WTC11 (cell line): Measurements from ENCODE around the gene ARG2. TPM values are rescaled to one million over a fixed set of nuclear protein-coding genes. Genes with fewer than 3 reads are reported as not detected.

Source experiments
- ATAC-seq: fragments of 200-7000 bp; cut with Tn5 transposase; 2 replicates; pipeline ENCODE4 v1.10.0; 2021; ENCODE audit warnings: mild to moderate bottlenecking, moderate library complexity
- CTCF ChIA-PET: fragments of 300-600 bp; sonication (Branson Sonifier 250); formaldehyde crosslinking; loops from one replicate; lab custom pipeline; 2021; ENCODE audit warnings: antibody characterized with exemption; lab: Charles Lee
- POLR2A ChIA-PET: fragments of 350-600 bp; sonication (Branson Sonifier 250); formaldehyde crosslinking; loops from one replicate; lab custom pipeline; 2021; ENCODE audit warnings: antibody characterized with exemption; lab: Charles Lee
- DNase-seq: peaks from one replicate; pipeline ENCODE4 v3.0.0; 2021; ENCODE audit warnings: low spot score
- H3K27ac Mint-ChIP-seq: 2 replicates; pipeline ENCODE4 v1.8.0; 2021; ENCODE audit warnings: mixed read lengths
- H3K27me3 Mint-ChIP-seq: 2 replicates; pipeline ENCODE4 v1.8.0; 2021; ENCODE audit warnings: low read depth, mild to moderate bottlenecking, moderate library complexity, mixed read lengths
- H3K36me3 Mint-ChIP-seq: 2 replicates; pipeline ENCODE4 v1.8.0; 2021; ENCODE audit warnings: mixed read lengths
- H3K4me1 Mint-ChIP-seq: 2 replicates; pipeline ENCODE4 v1.8.0; 2022; ENCODE audit warnings: mixed read lengths
- H3K4me3 Mint-ChIP-seq: 2 replicates; pipeline ENCODE4 v1.8.0; 2021; ENCODE audit warnings: mild to moderate bottlenecking, moderate library complexity, mixed read lengths
- H3K9me3 Mint-ChIP-seq: 2 replicates; pipeline ENCODE4 v1.8.0; 2021; ENCODE audit warnings: mixed read lengths
- CDX4 ChIP-seq: fragments of 250-450 bp; sonication (Bioruptor Pico); IDR thresholded peaks from 2 replicates; pipeline ENCODE4 v1.9.0; 2021; ENCODE audit warnings: moderate library complexity, mild to moderate bottlenecking, inconsistent platforms, borderline replicate concordance
- GABPB1 ChIP-seq: sonication (generic); formaldehyde crosslinking; IDR thresholded peaks from 2 replicates; pipeline ENCODE4 v1.8.1; 2023; ENCODE audit warnings: mild to moderate bottlenecking, missing genetic modification reagents
- GTF2I ChIP-seq: fragments of 250-450 bp; sonication (Bioruptor Pico); conservative IDR thresholded peaks from 2 replicates; pipeline ENCODE4 v1.4.0; 2021; ENCODE audit warnings: mild to moderate bottlenecking
- KAT7 ChIP-seq: sonication (generic); formaldehyde crosslinking; IDR thresholded peaks from 2 replicates; pipeline ENCODE4 v1.8.1; 2023; ENCODE audit warnings: missing genetic modification reagents, mild to moderate bottlenecking, borderline replicate concordance
- MXD4 ChIP-seq: fragments of 250-450 bp; sonication (Bioruptor Pico); IDR thresholded peaks from 2 replicates; pipeline ENCODE4 v1.8.0; 2021; ENCODE audit warnings: mild to moderate bottlenecking, moderate library complexity, borderline replicate concordance
- NFE2L1 ChIP-seq: sonication (generic); formaldehyde crosslinking; IDR thresholded peaks from 2 replicates; pipeline ENCODE4 v1.8.1; 2023; ENCODE audit warnings: missing genetic modification reagents
- PRDM15 ChIP-seq: sonication (generic); formaldehyde crosslinking; IDR thresholded peaks from 2 replicates; pipeline ENCODE4 v1.8.0; 2022; ENCODE audit warnings: missing genetic modification reagents
- RORB ChIP-seq: fragments of 250-450 bp; sonication (Bioruptor Pico); IDR thresholded peaks from 2 replicates; pipeline ENCODE4 v1.9.0; 2021; ENCODE audit warnings: mild to moderate bottlenecking
- SP1 ChIP-seq: sonication (generic); formaldehyde crosslinking; conservative IDR thresholded peaks from 2 replicates; pipeline ENCODE4 v1.8.1; 2022; ENCODE audit warnings: missing genetic modification reagents
- ZNF232 ChIP-seq: sonication (generic); formaldehyde crosslinking; IDR thresholded peaks from 2 replicates; pipeline ENCODE4 v1.8.0; 2022; ENCODE audit warnings: mild to moderate bottlenecking, missing genetic modification reagents
- ZNF671 ChIP-seq: fragments of 250-450 bp; sonication (Bioruptor Pico); IDR thresholded peaks from 2 replicates; pipeline ENCODE4 v1.8.0; 2021; ENCODE audit warnings: mild to moderate bottlenecking
- total RNA-seq: library from RNA; stranded (reverse); gene quantifications from 3 replicates; pipeline ENCODE4 v1.2.3, GENCODE V29; 2021
- TF ChIP-seq, protein P1 (sequence below): fragments of 250-450 bp; sonication (Bioruptor Pico); IDR thresholded peaks from 2 replicates; pipeline ENCODE4 v1.9.0; 2021; ENCODE audit warnings: mild to moderate bottlenecking, borderline replicate concordance
- TF ChIP-seq, protein P2 (sequence below): sonication (generic); formaldehyde crosslinking; IDR thresholded peaks from 2 replicates; pipeline ENCODE4 v1.8.0; 2022; ENCODE audit warnings: mild to moderate bottlenecking, missing genetic modification reagents
- TF ChIP-seq, protein P3 (sequence below): fragments of 250-450 bp; sonication (Bioruptor Pico); IDR thresholded peaks from 2 replicates; pipeline ENCODE4 v1.8.0; 2021; ENCODE audit warnings: mild to moderate bottlenecking
- TF ChIP-seq, protein P4 (sequence below): fragments of 250-450 bp; sonication (Bioruptor Pico); IDR thresholded peaks from 2 replicates; pipeline ENCODE4 v1.9.0; 2021; ENCODE audit warnings: mild to moderate bottlenecking
- TF ChIP-seq, protein P5 (sequence below): sonication (generic); formaldehyde crosslinking; IDR thresholded peaks from 2 replicates; pipeline ENCODE4 v1.8.0; 2023; ENCODE audit warnings: missing genetic modification reagents, mild to moderate bottlenecking, borderline replicate concordance

The ARG2 gene
- total RNA-seq, 1 experiment from 2014 or later = 29.8 TPM

GRCh38 chr14:67645414-67645813 lies 25.7 kb downstream of the ARG2 start (continued):
- TF ChIP-seq, protein P1, sequence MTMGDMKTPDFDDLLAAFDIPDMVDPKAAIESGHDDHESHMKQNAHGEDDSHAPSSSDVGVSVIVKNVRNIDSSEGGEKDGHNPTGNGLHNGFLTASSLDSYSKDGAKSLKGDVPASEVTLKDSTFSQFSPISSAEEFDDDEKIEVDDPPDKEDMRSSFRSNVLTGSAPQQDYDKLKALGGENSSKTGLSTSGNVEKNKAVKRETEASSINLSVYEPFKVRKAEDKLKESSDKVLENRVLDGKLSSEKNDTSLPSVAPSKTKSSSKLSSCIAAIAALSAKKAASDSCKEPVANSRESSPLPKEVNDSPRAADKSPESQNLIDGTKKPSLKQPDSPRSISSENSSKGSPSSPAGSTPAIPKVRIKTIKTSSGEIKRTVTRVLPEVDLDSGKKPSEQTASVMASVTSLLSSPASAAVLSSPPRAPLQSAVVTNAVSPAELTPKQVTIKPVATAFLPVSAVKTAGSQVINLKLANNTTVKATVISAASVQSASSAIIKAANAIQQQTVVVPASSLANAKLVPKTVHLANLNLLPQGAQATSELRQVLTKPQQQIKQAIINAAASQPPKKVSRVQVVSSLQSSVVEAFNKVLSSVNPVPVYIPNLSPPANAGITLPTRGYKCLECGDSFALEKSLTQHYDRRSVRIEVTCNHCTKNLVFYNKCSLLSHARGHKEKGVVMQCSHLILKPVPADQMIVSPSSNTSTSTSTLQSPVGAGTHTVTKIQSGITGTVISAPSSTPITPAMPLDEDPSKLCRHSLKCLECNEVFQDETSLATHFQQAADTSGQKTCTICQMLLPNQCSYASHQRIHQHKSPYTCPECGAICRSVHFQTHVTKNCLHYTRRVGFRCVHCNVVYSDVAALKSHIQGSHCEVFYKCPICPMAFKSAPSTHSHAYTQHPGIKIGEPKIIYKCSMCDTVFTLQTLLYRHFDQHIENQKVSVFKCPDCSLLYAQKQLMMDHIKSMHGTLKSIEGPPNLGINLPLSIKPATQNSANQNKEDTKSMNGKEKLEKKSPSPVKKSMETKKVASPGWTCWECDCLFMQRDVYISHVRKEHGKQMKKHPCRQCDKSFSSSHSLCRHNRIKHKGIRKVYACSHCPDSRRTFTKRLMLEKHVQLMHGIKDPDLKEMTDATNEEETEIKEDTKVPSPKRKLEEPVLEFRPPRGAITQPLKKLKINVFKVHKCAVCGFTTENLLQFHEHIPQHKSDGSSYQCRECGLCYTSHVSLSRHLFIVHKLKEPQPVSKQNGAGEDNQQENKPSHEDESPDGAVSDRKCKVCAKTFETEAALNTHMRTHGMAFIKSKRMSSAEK (CRISPR knock-in tag) = no peak

GRCh38 chr14:67646131-67646530 lies 26.4 kb downstream of the ARG2 start:
- H3K4me3 Mint-ChIP-seq = no peak overlapping the region
- no peaks in the 10 kb centered on the region for H3K4me1 Mint-ChIP-seq
- DNase-seq = no peak
- no peak for TF ChIP-seq RORB (CRISPR knock-in tag)
- TF ChIP-seq NFE2L1 = no peak
- TF ChIP-seq MXD4 (CRISPR knock-in tag) = no peak
- TF ChIP-seq KAT7 (CRISPR knock-in tag) = no peak
- no peak for TF ChIP-seq ZNF232 (CRISPR knock-in tag)
- no peak for TF ChIP-seq GABPB1 (CRISPR knock-in tag)
- TF ChIP-seq, protein P2, sequence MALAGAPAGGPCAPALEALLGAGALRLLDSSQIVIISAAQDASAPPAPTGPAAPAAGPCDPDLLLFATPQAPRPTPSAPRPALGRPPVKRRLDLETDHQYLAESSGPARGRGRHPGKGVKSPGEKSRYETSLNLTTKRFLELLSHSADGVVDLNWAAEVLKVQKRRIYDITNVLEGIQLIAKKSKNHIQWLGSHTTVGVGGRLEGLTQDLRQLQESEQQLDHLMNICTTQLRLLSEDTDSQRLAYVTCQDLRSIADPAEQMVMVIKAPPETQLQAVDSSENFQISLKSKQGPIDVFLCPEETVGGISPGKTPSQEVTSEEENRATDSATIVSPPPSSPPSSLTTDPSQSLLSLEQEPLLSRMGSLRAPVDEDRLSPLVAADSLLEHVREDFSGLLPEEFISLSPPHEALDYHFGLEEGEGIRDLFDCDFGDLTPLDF (CRISPR knock-in tag) = no peak
- TF ChIP-seq, protein P3, sequence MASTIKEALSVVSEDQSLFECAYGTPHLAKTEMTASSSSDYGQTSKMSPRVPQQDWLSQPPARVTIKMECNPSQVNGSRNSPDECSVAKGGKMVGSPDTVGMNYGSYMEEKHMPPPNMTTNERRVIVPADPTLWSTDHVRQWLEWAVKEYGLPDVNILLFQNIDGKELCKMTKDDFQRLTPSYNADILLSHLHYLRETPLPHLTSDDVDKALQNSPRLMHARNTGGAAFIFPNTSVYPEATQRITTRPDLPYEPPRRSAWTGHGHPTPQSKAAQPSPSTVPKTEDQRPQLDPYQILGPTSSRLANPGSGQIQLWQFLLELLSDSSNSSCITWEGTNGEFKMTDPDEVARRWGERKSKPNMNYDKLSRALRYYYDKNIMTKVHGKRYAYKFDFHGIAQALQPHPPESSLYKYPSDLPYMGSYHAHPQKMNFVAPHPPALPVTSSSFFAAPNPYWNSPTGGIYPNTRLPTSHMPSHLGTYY (CRISPR knock-in tag) = no peak
- no peak for TF ChIP-seq PRDM15 (CRISPR knock-in tag)
- no peak for TF ChIP-seq GTF2I (CRISPR knock-in tag)
- no peak for TF ChIP-seq SP1 (CRISPR knock-in tag)
- no peak for TF ChIP-seq CDX4
- ATAC-seq = no peak
- H3K27me3 Mint-ChIP-seq = no peaks in the 10 kb centered on the region
- CTCF ChIA-PET = no interaction called here
- POLR2A ChIA-PET = no interaction called here
- H3K9me3 Mint-ChIP-seq = no peaks in the 10 kb centered on the region
- no peak overlapping the region for H3K27ac Mint-ChIP-seq
- peaks cover 37% of the 10 kb centered on the region for H3K36me3 Mint-ChIP-seq

DNA sequence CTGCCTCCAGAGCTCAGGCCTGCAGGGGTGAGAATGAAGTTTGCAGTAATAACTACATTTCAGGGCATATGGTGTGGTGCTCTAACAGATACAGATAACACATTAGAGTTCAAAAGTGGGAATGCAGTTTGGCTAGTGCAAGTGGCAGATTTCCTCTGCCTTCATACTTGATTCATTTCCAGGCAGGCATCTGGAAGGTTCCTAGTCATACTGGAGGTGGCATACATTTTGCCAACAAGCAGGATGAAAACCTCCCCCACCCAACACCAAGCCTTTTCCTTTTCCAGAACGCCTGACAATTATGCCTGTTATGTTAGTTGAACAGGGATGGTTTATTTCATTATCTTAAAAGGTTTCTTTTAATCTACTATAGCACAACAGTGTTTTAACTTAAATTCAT lies 30.4 kb downstream of the ARG2 start:
- H3K27ac Mint-ChIP-seq = no peak overlapping the region
- CTCF ChIA-PET = interaction anchor here (1.5 kb wide), 1 partner anchor 223 kb away, joined by 3 read pairs; no protein-coding TSS in a partner anchor
- TF ChIP-seq, protein P4, sequence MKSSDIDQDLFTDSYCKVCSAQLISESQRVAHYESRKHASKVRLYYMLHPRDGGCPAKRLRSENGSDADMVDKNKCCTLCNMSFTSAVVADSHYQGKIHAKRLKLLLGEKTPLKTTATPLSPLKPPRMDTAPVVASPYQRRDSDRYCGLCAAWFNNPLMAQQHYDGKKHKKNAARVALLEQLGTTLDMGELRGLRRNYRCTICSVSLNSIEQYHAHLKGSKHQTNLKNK = no peak
- TF ChIP-seq, protein P5, sequence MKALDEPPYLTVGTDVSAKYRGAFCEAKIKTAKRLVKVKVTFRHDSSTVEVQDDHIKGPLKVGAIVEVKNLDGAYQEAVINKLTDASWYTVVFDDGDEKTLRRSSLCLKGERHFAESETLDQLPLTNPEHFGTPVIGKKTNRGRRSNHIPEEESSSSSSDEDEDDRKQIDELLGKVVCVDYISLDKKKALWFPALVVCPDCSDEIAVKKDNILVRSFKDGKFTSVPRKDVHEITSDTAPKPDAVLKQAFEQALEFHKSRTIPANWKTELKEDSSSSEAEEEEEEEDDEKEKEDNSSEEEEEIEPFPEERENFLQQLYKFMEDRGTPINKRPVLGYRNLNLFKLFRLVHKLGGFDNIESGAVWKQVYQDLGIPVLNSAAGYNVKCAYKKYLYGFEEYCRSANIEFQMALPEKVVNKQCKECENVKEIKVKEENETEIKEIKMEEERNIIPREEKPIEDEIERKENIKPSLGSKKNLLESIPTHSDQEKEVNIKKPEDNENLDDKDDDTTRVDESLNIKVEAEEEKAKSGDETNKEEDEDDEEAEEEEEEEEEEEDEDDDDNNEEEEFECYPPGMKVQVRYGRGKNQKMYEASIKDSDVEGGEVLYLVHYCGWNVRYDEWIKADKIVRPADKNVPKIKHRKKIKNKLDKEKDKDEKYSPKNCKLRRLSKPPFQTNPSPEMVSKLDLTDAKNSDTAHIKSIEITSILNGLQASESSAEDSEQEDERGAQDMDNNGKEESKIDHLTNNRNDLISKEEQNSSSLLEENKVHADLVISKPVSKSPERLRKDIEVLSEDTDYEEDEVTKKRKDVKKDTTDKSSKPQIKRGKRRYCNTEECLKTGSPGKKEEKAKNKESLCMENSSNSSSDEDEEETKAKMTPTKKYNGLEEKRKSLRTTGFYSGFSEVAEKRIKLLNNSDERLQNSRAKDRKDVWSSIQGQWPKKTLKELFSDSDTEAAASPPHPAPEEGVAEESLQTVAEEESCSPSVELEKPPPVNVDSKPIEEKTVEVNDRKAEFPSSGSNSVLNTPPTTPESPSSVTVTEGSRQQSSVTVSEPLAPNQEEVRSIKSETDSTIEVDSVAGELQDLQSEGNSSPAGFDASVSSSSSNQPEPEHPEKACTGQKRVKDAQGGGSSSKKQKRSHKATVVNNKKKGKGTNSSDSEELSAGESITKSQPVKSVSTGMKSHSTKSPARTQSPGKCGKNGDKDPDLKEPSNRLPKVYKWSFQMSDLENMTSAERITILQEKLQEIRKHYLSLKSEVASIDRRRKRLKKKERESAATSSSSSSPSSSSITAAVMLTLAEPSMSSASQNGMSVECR (CRISPR knock-in tag) = no peak
- TF ChIP-seq ZNF671 (CRISPR knock-in tag) = no peak

More for the DNA sequence above, 30.4 kb downstream of the ARG2 start:
- POLR2A ChIA-PET = no interaction called here
- Mint-ChIP-seq H3K4me1 (no peaks in the 10 kb centered on the region), H3K4me3 (no peak overlapping the region), H3K9me3 (no peaks in the 10 kb centered on the region), H3K27me3 (no peaks in the 10 kb centered on the region), H3K36me3 (peaks cover 58% of the 10 kb centered on the region)
- no peak for DNase-seq
- ATAC-seq = no peak
